Kidney (tissue), 14 donors: Measurements from ENCODE around the gene PORCN. TPM values are rescaled to one million over a fixed set of nuclear protein-coding genes. Genes with fewer than 3 reads are reported as not detected.
"Not testable (repeated sequence)": the region's sequence is repeated elsewhere in the genome, so short reads cannot be mapped to it uniquely, and the experiment has no call there.

Experiments
- DNase-seq, 5 donors: peaks; one replicate each; pipeline ENCODE4 v3.0.0-alpha.2; 2013 to 2020
- FAIRE-seq: peaks from 2 replicates; lab custom pipeline; 2012; peaks lifted over from hg19 to GRCh38; lab: Jason Lieb, UNC
- H3K27ac ChIP-seq, 2 donors: one replicate each; pipeline ENCODE4 v1.7.0; 2013; ENCODE audit warnings: low read depth in 2 of 2, low read length in 2 of 2, inconsistent platforms in 1 of 2
- H3K27me3 ChIP-seq: one replicate; pipeline ENCODE4 v1.7.1; 2013; ENCODE audit warnings: low read length, inconsistent platforms; ENCODE audit not compliant: control insufficient read depth, insufficient read depth
- H3K36me3 ChIP-seq, 3 donors: one replicate each; pipeline versions ENCODE4 v1.7.0 to v1.7.1; 2013; ENCODE audit warnings: low read length in 3 of 3, control low read depth in 1 of 3, inconsistent platforms in 1 of 3; ENCODE audit not compliant: insufficient read depth in 3 of 3, control insufficient read depth in 2 of 3
- H3K4me1 ChIP-seq, 3 donors: one replicate each; pipeline versions ENCODE4 v1.7.0 to v1.7.1; 2013; ENCODE audit warnings: low read length in 3 of 3, inconsistent platforms in 1 of 3, low read depth in 1 of 3; ENCODE audit not compliant: control insufficient read depth in 2 of 3, insufficient read depth in 2 of 3
- H3K4me3 ChIP-seq, 3 donors: one replicate each; pipeline versions ENCODE4 v1.7.0 to v1.8.1; 2013; ENCODE audit warnings: low read length in 3 of 3, control low read depth in 1 of 3, inconsistent platforms in 1 of 3
- H3K9ac ChIP-seq, 3 donors: one replicate each; pipeline versions ENCODE4 v1.7.0 to v1.7.1; 2013; ENCODE audit warnings: low read length in 3 of 3, control low read depth in 1 of 3, inconsistent platforms in 1 of 3
- H3K9me3 ChIP-seq, 3 donors: one replicate each; pipeline versions ENCODE4 v1.7.0 to v1.7.1; 2013; ENCODE audit warnings: low read length in 3 of 3, control low read depth in 1 of 3, inconsistent platforms in 1 of 3; ENCODE audit not compliant: control insufficient read depth in 2 of 3, insufficient read depth in 1 of 3
- intact Hi-C: fragments of 100-400 bp; cut with DNase I; formaldehyde crosslinking; loops from one replicate; pipeline ENCODE4 v1.11.1; 2022
- polyA plus RNA-seq: library from polyadenylated mRNA; stranded (reverse); fragments of 350-450 nt; fragmentation: Illumina TruSeq; extraction: RNeasy Lipid Tissue Mini Kit (QIAGEN cat#74804); gene quantifications from one replicate; pipeline ENCODE4 v1.2.3, GENCODE V29; 2014; ENCODE audit warnings: low read depth, low replicate concordance; ENCODE audit not compliant: insufficient read depth
- total RNA-seq: library from RNA; stranded (reverse); fragmentation: NEBNext Ultra II Directional; extraction: Animal tissue kit (Norgen Biotek cat#: 25700); gene quantifications from one replicate; pipeline ENCODE4 v1.2.1, GENCODE V29; 2021
- TF ChIP-seq, protein P1 (sequence below): IDR thresholded peaks from 3 replicates; pipeline ENCODE4 v1.5.1; 2012; ENCODE audit warnings: mild to moderate bottlenecking, moderate library complexity, borderline replicate concordance; ENCODE audit not compliant: insufficient read depth; ENCODE audit errors: extremely low read depth
- donor health status: control.
- donor health status: control.
- donor health status: control.
- donor health status: control.
- donor health status: control.
- donor health status: DM: yes; HTN: yes; CAD: no.
- donor health status: Normal renal cell carcinoma (clear cell type).

The PORCN gene
- total and polyA plus RNA-seq, 2 donors from 2014 or later: 8.9 to 11.7 TPM

DNA sequence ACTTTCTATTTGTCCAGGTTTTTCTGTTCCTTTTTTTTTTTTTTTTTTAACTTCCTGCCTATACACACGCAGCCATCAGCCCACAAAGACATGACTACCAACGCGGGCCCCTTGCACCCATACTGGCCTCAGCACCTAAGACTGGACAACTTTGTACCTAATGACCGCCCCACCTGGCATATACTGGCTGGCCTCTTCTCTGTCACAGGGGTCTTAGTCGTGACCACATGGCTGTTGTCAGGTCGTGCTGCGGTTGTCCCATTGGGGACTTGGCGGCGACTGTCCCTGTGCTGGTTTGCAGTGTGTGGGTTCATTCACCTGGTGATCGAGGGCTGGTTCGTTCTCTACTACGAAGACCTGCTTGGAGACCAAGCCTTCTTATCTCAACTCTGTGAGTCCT is 14.9 kb downstream of the PORCN start:
- no peaks in the 10 kb centered on the region for H3K9me3 ChIP-seq
- TF ChIP-seq, protein P1, sequence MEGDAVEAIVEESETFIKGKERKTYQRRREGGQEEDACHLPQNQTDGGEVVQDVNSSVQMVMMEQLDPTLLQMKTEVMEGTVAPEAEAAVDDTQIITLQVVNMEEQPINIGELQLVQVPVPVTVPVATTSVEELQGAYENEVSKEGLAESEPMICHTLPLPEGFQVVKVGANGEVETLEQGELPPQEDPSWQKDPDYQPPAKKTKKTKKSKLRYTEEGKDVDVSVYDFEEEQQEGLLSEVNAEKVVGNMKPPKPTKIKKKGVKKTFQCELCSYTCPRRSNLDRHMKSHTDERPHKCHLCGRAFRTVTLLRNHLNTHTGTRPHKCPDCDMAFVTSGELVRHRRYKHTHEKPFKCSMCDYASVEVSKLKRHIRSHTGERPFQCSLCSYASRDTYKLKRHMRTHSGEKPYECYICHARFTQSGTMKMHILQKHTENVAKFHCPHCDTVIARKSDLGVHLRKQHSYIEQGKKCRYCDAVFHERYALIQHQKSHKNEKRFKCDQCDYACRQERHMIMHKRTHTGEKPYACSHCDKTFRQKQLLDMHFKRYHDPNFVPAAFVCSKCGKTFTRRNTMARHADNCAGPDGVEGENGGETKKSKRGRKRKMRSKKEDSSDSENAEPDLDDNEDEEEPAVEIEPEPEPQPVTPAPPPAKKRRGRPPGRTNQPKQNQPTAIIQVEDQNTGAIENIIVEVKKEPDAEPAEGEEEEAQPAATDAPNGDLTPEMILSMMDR: no peak
- intact Hi-C loops: no loop called here
- DNase-seq: no peak
- H3K4me1 ChIP-seq: peaks cover 0 to 2% (median 0%) of the 10 kb centered on the region in 3 donors
- no peak overlapping the region for H3K9ac ChIP-seq
- H3K27me3 ChIP-seq: no peaks in the 10 kb centered on the region
- H3K36me3 ChIP-seq: peaks cover 0 to 11% (median 3%) of the 10 kb centered on the region in 3 donors
- FAIRE-seq: no peak
- H3K27ac ChIP-seq: no peak overlapping the region
- no peak overlapping the region for H3K4me3 ChIP-seq

DNA sequence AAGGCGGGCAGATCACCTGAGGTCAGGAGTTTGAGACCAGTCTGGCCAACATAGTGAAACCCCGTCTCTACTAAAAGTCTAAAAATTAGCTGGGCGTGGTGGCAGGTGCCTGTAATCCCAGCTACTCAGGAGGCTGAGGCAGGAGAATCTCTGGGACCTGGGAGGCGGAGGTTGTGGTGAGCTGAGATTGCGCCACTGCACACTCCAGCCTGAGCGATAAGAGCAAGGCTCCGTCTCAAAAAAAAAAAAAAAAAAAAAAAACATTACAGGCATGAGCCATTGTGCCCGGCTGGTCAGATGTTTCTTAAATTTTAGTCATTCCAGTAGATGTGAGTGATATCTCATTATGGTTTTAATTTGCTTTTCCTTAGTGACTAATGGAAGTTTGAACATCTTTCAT is 17.1 kb downstream of the PORCN start:
- H3K27ac ChIP-seq, intact Hi-C loops, H3K4me1 ChIP-seq, H3K27me3 ChIP-seq, H3K4me3 ChIP-seq, H3K9ac ChIP-seq, DNase-seq, H3K9me3 ChIP-seq, FAIRE-seq: not testable (repeated sequence)
- peaks cover 0 to 11% (median 3%) of the 10 kb centered on the region in 3 donors for H3K36me3 ChIP-seq

DNA sequence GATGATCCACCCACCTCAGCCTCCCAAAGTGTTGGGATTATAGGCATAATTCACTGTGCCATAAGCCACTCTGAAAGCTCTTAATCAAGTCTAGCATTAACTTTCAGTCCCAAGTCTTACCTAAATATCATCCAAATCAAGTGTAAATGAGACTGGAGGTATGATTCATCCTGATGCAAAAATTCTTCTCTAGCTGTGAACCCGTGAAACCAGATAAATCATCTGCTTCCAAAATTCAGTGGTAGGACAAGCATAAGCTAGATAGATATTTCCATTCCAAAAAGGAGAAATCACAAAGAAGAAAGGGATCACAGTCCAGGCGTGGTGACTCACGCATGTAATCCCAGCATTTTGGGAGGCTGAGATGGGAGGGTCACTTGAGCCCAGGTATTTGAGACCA is 21.9 kb downstream of the PORCN start:
- H3K27me3 ChIP-seq: no peaks in the 10 kb centered on the region
- H3K9me3 ChIP-seq: no peaks in the 10 kb centered on the region
- H3K9ac ChIP-seq: no peak overlapping the region
- intact Hi-C loops: no loop called here
- H3K4me3 ChIP-seq: no peak overlapping the region
- DNase-seq: no peak
- no peak overlapping the region for H3K27ac ChIP-seq
- H3K4me1 ChIP-seq: no peaks in the 10 kb centered on the region
- TF ChIP-seq, protein P1: no peak
- no peak for FAIRE-seq
- H3K36me3 ChIP-seq: peaks cover 0 to 11% (median 3%) of the 10 kb centered on the region in 3 donors

DNA sequence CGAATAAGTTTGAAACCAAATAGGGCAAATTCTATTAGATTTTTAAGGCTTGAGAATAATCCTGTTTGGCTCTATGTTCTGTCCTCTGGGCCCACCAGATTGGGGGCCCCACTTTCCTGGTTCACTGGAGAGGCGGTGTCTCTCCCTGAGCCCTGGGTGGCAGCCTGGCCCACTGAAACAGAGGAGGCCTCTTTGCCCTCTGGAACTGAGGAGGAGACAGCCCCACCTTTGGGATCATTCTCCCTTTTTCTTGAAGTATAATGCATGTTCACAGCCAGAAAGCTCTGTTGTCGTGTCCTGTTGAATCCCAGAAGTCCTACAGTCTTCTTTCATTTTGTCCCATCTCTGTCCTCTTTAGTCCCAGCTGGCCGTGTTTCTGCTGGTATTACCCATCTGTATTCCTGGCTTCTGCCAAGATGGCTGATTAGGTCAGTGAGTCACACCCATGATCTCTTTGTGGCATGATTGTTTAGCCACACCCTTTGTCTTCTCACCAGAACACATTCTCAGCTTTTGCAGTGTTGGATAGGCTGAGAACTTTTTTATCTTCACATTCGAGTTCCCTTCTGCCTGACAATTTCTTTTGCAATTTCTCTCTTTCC is 22.7 kb downstream of the PORCN start:
- TF ChIP-seq, protein P1: no peak
- no peaks in the 10 kb centered on the region for H3K4me1 ChIP-seq
- FAIRE-seq (no peak), DNase-seq (no peak)
- H3K9me3 ChIP-seq: no peaks in the 10 kb centered on the region
- no peaks in the 10 kb centered on the region for H3K27me3 ChIP-seq
- H3K9ac ChIP-seq: no peak overlapping the region
- H3K4me3 ChIP-seq: no peak overlapping the region
- H3K36me3 ChIP-seq: peaks cover 0 to 11% (median 3%) of the 10 kb centered on the region in 3 donors
- H3K27ac ChIP-seq: no peak overlapping the region
- intact Hi-C loops: no loop called here
